GM12801 (cell line): Measurements from ENCODE around the gene RRM2.

Experiments
- TF ChIP-seq, protein P1 (sequence below): IDR thresholded peaks from one replicate; pipeline ENCODE4 v1.5.1; 2011; ENCODE audit warnings: control low read depth; ENCODE audit not compliant: insufficient read length; ENCODE audit errors: extremely low read depth

The RRM2 gene

DNA sequence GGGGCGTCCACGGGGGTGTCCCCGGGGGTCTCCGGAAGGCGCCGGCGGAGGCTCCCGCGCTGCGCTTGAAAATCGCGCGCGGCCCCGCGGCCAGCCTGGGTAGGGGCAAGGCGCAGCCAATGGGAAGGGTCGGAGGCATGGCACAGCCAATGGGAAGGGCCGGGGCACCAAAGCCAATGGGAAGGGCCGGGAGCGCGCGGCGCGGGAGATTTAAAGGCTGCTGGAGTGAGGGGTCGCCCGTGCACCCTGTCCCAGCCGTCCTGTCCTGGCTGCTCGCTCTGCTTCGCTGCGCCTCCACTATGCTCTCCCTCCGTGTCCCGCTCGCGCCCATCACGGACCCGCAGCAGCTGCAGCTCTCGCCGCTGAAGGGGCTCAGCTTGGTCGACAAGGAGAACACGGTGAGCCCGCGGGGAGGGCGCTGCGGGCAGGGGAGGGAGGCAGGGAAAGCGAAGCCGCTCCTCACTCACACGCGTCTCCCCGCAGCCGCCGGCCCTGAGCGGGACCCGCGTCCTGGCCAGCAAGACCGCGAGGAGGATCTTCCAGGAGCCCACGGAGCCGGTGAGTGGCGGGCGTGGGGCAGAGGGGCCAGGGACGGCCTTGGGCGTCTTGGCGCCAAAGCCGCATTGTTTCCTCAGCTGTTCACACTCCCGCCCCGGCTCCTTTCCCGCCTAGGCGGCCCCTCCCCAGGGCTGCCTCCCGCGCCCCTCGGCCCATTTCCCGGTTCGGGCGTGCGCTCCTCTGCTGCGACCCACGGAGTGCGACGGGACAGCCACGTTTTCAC, at the start of gene RRM2:
Gene RRM2, plus strand, starts transcription at position 240 of the 781 bp plus-strand sequence. Its CDS starts 60 bp downstream, at position 300.
- TF ChIP-seq, protein P1, sequence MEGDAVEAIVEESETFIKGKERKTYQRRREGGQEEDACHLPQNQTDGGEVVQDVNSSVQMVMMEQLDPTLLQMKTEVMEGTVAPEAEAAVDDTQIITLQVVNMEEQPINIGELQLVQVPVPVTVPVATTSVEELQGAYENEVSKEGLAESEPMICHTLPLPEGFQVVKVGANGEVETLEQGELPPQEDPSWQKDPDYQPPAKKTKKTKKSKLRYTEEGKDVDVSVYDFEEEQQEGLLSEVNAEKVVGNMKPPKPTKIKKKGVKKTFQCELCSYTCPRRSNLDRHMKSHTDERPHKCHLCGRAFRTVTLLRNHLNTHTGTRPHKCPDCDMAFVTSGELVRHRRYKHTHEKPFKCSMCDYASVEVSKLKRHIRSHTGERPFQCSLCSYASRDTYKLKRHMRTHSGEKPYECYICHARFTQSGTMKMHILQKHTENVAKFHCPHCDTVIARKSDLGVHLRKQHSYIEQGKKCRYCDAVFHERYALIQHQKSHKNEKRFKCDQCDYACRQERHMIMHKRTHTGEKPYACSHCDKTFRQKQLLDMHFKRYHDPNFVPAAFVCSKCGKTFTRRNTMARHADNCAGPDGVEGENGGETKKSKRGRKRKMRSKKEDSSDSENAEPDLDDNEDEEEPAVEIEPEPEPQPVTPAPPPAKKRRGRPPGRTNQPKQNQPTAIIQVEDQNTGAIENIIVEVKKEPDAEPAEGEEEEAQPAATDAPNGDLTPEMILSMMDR: no peak

GRCh38 chr2:10073706-10074105, 48.8 kb upstream of the RRM2 start:
- TF ChIP-seq, protein P1: no peak

- TF ChIP-seq, protein P1: no peak
Measured at GRCh38 chr2:10075101-10075500, 47.4 kb upstream of the RRM2 start.

- TF ChIP-seq, protein P1: no peak
Measured at GRCh38 chr2:10075571-10076209, 46.8 kb upstream of the RRM2 start.

DNA sequence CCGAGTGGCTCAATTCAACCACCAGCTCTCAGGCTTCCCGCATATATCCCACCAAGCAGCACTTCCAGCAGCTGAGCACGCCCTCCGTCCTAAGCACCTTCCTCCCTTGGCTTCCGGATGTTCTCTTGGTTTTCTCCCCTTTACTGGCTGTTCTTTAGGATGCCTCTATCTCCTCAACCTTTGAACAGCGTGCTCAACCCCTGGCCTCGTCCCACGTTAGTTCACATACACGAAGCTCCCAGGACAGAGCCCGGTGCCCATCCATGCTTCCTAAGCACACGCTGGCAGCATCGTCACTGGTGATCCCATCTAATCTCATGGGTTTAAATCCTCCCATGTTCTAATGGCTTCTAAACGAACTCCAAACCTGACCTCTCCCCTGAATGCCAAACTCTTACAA, 46.0 kb upstream of the RRM2 start:
- TF ChIP-seq, protein P1: no peak

DNA sequence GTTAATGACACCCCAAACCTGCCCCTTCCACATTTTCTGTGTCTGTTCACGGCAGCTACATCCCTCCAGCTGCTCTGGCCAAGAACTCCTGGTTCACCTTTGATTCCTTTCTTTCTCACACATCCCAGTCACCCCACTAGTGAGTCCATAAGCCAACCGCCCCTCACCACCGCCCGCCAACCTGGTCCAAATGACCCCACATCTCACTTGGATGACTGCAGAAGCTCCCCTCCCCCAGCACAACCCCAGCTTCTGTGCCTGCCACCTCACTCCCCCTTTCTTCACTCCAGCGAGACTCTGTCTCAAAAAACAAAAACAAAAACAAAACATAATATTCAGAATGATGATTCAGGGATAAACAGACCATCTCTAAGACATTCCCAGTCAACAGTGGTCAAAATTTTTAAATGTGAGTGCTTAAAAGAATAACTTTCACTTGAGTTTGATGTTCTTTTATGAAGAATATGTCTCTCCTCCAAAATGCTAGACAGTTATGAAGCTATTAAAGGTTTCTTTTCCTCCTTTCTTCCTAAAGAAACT, 45.5 kb upstream of the RRM2 start:
- TF ChIP-seq, protein P1: no peak

DNA sequence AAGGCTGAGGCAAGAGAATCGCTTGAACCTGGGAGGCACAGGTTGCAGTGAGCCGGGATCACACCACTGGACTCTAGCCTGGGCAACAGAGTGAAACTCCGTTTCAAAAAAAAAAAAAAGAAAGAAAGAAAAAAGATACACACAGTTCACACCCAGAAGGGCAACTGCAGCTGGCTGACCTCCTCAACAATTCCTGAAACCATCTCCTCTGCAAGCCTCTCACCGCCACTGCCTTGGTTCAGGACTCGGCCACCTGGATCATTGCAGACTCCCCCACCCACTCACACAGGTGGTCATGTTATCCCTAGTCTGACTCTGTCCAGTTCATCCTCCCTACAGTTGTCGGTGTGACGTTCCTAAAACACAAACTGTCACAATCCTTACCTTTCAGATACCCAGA, 44.5 kb upstream of the RRM2 start:
- TF ChIP-seq, protein P1: no peak
